Measurements from ENCODE around the gene DGKG. TPM values are rescaled to one million over a fixed set of nuclear protein-coding genes. Genes with fewer than 3 reads are reported as not detected.

The DGKG gene
- 14.5 and 17.5 TPM in 2 replicates for total RNA-seq (2014; rRNA removed; shearing (Covaris generic))
- polyA plus RNA-seq (2014; cell fraction: nucleus; rRNA removed), result 3.8 and 21.1 TPM in 2 replicates

- DNase-seq (ENCODE audit: extremely low read depth, low read depth), result no peak
Measured at GRCh38 chr3:186361762-186362536, at the start of gene DGKG. Gene DGKG (minus strand): TSS chr3:186362234. CDS start chr3:186320459, 41,775 bp downstream.

DNA sequence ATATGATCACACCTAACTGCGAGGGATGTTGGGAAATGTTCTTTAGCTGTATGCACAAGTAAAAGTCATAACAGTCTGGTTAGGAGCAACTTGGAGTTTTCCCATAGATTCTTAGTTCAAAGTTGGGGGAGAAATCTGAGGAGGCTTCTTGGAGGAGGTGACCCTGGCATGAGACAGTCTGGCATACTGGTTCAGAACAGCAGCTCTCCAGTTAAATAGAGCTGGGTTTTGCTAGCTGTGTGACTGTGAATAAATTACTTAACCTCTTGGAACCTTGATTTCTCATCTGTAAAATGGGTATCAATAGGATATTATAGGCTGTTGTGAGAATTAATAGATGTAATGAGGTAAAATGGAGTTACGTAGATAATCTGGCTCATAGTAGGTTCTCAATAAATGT is 49.1 kb upstream of the DGKG start:
- DNase-seq (ENCODE audit: extremely low read depth, low read depth), result no peak

GRCh38 chr3:186406669-186407635 is 44.9 kb upstream of the DGKG start:
- DNase-seq (ENCODE audit: extremely low read depth, low read depth), result no peak

DNA sequence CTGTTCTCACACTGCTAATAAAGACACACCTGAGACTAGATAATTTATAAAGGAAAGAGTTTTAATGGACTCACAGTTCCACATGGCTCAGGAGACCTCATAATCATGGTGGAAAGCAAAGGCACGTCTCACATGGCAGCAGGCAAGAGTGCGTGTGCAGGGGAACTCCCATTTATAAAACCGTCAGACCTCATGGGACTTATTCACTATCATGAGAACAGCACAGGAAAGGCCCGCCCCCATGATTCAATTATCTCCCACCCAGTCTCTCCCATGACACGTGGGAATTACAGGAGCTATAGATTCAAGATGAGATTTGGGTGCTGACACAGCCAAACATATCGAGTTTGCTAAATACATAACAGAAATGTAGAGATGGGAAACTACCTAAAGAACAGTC is 39.5 kb upstream of the DGKG start:
- DNase-seq (ENCODE audit: extremely low read depth, low read depth), result no peak

DNA sequence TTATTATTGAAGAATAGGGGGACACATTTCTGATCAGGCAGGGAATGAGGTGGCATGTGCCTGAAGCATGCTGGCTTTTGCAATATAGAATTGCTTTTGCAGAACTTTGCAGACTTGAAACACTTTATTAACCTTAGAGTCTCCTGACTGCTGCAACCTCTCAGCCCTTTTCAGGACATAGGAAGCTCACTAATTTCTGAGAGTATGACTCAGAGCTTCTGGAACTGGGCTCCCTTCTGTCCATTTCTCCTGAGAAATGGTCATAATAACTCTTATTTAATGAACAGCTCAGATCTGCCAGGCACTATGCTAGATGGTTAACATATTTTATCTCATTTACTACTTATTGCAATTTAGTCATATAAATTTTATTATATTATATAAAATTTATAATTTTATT is 38.6 kb upstream of the DGKG start:
- DNase-seq (ENCODE audit: extremely low read depth, low read depth), result no peak

- DNase-seq (ENCODE audit: extremely low read depth, low read depth), result no peak
Measured at GRCh38 chr3:186400026-186400425, 38.0 kb upstream of the DGKG start.

DNA sequence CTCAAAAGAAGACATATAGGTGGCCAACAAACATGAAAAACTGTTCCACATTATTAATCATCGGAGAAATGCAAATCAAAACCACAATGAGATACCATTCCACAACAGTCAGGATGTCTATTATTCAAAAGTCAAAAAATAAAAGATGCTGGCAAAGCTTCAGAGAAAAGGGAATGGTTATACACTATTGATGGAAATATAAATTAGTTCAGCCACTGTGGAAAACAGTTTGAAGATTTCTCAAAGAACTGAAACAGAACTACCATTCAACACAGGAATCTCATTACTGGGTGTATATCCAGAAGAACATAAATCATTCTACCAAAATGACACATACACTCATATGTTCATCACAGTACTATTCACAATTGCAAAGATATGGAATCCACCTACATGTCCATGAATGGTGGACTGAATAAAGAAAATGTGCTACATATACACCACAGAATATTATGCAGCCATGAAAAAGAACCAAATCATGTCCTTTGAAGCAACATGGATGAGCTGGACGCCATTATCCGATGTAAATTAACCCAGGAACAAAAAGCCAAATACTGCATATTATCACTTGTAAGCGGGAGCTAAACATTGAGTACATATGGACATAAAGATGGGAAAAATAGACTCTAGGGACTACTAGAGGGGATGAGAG is 32.7 kb upstream of the DGKG start:
- DNase-seq (ENCODE audit: extremely low read depth, low read depth), result no peak

DNA sequence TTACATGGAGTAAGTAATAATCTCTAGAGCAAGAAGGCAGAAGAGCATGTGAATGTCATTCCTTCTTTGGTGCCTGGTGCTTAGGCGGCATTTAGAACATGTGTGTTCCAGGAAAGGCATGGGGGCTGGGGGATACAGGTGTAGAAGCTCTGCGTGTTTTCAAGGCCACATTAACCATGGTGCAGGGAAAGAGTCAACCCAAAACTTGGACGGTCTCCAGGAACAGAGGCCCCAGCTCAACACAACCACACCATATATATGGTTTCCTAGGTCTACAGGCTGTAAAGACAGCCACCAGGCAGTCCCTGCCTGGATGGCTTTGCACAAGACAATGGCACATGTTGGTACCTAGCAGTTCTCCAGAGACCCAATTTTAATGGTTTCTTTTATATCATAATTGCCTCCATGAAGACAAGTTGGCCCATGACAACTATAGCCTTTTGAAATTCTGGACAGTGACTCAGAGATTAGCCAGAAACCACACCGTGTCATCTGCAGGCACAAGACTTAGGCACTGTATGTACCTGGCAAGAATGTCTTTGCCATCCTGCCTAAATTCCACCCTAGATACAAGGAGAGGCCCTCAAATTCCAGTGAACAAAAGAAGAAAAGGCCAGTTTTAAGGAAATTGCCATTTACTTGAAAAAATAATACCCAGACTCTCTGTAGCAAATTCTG is 25.0 kb upstream of the DGKG start:
- DNase-seq (ENCODE audit: extremely low read depth, low read depth), result no peak

- DNase-seq (ENCODE audit: extremely low read depth, low read depth), result no peak
Measured at GRCh38 chr3:186385856-186386602, 24.0 kb upstream of the DGKG start.

DNA sequence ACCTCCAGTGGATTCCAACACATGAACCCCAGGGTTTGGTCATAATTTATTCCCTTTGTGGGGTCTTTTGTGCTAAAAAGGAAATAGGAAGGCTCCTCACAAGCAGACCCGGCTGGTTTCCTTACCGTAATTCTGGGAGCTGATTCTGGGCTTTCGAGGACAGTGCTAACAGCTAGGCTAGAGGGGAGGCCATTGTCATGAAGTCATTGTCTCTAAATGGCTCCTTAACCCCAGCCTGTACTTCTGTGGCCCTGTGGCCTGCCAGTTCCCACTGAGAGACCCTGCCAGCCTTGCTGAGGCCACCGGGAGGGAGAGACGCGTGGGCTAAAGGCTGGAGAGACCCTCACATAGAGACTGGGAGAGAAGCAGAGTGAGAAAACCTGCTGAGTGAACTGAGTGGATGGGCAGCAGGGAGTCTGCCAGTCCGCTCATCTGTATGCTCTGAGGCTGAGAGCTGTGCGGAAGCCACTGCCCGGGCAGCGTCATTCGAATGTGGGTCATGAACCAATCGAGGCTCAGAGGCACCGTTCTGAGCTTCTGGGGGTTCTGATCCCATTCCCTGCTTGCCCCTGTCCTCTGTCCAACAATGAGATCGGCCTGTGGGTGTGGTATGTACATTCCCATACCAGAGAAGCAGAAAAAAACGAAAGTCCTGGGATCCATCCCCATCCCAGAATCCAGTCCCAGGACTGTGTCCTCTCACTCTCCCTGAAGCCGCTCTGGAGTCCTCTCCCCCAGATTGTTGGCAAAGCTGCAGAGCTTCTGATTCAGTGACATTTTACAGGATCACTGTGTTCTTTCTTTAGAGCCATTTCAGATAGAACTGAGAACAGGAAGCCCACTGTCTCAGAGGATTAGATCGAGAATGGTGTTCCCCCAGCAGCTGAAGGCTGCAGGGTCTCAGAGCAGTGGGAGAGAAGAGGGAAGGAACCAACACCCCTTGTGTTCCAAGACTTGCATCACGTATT is 21.3 kb upstream of the DGKG start:
- no peak for DNase-seq (ENCODE audit: extremely low read depth, low read depth)

- no peak for DNase-seq (ENCODE audit: extremely low read depth, low read depth)
Measured at GRCh38 chr3:186382217-186382885, 20.3 kb upstream of the DGKG start.

DNA sequence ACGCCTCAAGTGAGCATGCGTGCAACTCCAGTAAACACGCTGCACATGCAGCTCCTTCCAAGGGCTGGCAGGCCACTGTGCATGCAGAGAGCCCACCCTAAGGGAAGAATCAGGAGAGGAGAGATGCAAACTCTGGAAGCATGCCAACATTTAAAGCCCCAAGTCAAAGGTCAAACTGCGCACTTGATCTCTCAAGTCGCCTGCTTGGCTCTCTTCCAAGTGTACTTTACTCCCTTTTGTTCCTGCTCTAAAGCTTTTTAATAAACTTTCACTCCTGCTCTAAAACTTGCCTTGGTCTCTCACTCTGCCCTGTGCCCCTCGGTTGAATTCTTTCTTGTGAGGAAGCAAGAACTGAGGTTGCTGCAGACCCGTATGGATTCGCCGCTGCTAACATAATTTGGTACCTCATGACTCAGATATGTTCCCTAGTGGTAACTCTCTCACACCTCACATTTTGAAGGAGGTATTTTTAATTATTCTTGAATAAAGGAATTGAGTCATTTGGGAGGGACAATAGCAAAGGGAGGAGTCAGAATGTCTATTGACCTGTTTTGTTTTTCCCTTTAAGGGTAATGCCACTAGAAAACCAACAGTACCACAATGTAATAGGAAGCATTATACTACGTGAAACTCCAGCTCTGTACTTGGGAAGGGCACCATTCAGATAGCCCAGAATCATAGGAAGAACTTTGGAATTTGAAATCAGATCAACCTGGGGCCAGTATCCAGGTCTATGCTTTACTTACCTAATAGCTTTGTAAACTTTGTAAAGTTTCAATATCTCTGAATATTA is 19.6 kb upstream of the DGKG start:
- DNase-seq (ENCODE audit: extremely low read depth, low read depth), result no peak

DNA sequence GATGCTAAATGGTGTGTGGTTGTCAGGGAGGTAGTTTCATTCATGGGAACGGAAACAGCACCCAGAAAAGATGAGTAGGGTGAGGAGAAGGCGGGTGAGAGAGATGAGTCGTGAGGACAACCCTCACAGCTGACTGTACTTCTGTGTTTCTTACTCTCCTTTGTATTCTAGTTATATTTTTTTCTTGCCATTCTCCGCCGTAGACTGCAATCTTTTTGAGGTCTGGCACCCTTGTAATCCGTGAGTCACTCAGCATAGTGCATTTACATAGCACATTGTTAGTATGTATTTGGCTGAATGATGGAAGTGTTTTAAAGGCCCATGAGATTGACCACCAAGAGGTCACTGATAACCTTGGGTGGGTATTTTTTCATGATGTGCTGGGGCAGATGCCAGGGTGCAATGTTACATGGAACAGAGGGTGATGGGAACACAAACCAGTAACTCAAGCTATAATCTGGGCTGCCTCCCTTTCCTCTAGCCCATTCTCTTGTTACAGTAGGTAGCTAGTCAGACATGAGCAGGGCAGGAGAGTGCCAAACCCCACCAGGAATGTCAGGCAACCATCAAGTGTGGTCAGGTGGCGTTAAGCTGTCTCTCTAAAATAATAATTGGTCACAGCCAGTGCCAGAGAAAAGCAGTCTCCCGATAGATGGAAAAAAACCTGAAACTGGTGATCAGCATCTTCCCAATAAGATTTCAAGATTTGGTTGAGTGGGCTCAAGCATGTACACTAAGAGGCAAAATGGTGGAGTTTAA is 18.8 kb upstream of the DGKG start:
- DNase-seq (ENCODE audit: extremely low read depth, low read depth), result no peak

GRCh38 chr3:186375443-186375842 is 13.4 kb upstream of the DGKG start:
- no peak for DNase-seq (ENCODE audit: extremely low read depth, low read depth)

DNA sequence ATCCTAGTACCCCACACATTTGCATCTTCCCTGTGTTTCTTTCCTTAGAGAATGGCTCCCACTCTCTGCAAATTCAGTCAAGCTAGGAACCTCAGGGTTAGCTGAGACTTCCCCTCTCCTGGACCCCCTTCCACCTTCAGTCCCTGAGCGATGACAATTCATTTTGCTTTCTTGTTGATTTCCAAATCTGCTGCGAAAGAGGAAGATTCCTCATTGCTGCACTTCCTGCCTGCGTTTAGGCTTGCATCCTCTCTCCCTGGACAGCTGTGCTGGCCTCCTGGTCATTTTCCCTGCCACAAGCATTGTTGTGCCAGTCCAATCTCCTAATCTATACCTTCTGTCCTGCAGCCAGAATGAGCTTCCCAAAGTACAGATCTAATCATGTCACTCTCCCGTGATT is 12.3 kb upstream of the DGKG start:
- no peak for DNase-seq (ENCODE audit: extremely low read depth, low read depth)

DNA sequence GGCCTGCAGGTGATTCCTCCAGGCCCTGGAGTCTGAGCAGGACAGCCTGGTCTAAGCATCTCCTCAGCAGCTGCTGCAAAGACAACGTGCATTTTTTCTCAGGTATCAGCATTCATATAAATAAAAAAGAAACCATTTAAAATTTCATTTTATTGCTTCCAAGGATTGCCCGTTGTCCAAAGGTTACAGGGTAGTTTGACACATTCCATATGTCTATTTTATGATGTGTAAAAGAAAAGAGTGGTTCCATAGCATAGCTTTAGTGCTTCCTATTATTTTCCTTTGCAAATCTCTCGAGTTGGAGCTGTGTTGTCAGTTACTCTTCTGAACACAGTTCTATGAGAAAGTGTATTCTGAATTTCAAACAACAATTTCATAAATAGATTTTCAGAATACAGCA is 7.2 kb upstream of the DGKG start:
- no peak for DNase-seq (ENCODE audit: extremely low read depth, low read depth)

DNA sequence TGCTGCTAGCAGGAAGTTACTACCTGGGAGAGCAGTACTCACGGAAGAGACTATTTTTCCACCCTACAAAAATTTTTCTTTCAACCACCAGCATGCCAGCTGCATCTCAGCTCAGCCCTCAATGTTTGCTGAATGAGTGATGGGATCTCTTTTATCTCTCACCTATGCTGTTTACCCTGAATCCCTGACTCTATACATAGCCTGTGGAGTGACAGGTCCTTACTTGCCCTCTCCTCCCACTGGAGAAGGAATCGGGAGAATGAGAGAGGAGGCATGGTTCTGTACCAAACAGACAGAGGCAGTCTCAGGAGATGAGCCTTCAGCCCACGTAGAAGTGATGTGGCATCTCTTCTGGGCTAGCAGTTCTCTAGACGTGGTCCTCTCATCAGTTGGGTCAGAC is 6.7 kb upstream of the DGKG start:
- DNase-seq (ENCODE audit: extremely low read depth, low read depth), result no peak

All from NCI-H460 (cell line).